Measurements from ENCODE around the gene THSD4. TPM values are rescaled to one million over a fixed set of nuclear protein-coding genes. Genes with fewer than 3 reads are reported as not detected.
A peak's percentile ranks its signal among the peaks of the same experiment; 100 is the strongest.

THSD4 gene
- total RNA-seq, 2 donors from 2014 or later: 71.2 to 150 TPM

- no peak for ATAC-seq (ENCODE audit: insufficient number of reproducible peaks, low FRiP score, low read depth)
- Histone ChIP-seq H3K4me3 (no peak overlapping the region), H3K4me1 (ENCODE audit: control insufficient read depth in 1 of 2, low read depth in 2 of 2) (peaks cover 6 to 37% of the 10 kb centered on the region in 2 donors), H3K27me3 (replicated peaks; ENCODE audit: insufficient read depth) (no peaks in the 10 kb centered on the region), H3K9me3 (no peaks in the 10 kb centered on the region), H3K36me3 (no peaks in the 10 kb centered on the region), H3K27ac (no peak overlapping the region)
- TF ChIP-seq CTCF (IDR thresholded peaks at IDR 0.05): no peak
- no peak for DNase-seq (ENCODE audit: low spot score)
Measured at GRCh38 chr15:71776304-71776703, 661.0 kb downstream of the THSD4 start.

- H3K27ac ChIP-seq: peak overlapping the region; percentile 74 to 91
- peaks cover 6 to 48% of the 10 kb centered on the region in 2 donors for H3K4me1 ChIP-seq (ENCODE audit: control insufficient read depth in 1 of 2, low read depth in 2 of 2)
- DNase-seq (ENCODE audit: low spot score) (no peak), ATAC-seq (ENCODE audit: insufficient number of reproducible peaks, low FRiP score, low read depth) (no peak)
- no peaks in the 10 kb centered on the region for H3K36me3 ChIP-seq
- H3K9me3 ChIP-seq: no peaks in the 10 kb centered on the region
- TF ChIP-seq CTCF (IDR thresholded peaks at IDR 0.05): no peak
- no peaks in the 10 kb centered on the region for H3K27me3 ChIP-seq (replicated peaks; ENCODE audit: insufficient read depth)
- H3K4me3 ChIP-seq: no peak overlapping the region
Measured at GRCh38 chr15:71777216-71777943, 662.1 kb downstream of the THSD4 start.

GRCh38 chr15:71779073-71779797, 664.0 kb downstream of the THSD4 start:
- ATAC-seq (ENCODE audit: insufficient number of reproducible peaks, low FRiP score, low read depth) (no peak), DNase-seq (ENCODE audit: low spot score) (no peak)
- no peaks in the 10 kb centered on the region for H3K9me3 ChIP-seq
- peak overlapping the region; percentile 74 to 91 for H3K27ac ChIP-seq
- no peaks in the 10 kb centered on the region for H3K27me3 ChIP-seq (replicated peaks; ENCODE audit: insufficient read depth)
- H3K36me3 ChIP-seq: no peaks in the 10 kb centered on the region
- TF ChIP-seq CTCF (IDR thresholded peaks at IDR 0.05): no peak
- H3K4me1 ChIP-seq (ENCODE audit: control insufficient read depth in 1 of 2, low read depth in 2 of 2): peaks cover 9 to 63% of the 10 kb centered on the region in 2 donors
- H3K4me3 ChIP-seq: no peak overlapping the region

GRCh38 chr15:71780115-71780976, 665.1 kb downstream of the THSD4 start:
- ATAC-seq (ENCODE audit: insufficient number of reproducible peaks, low FRiP score, low read depth) (peak; percentile 56), DNase-seq (ENCODE audit: low spot score) (no peak)

More at GRCh38 chr15:71780115-71780976, 665.1 kb downstream of the THSD4 start:
- no peaks in the 10 kb centered on the region for H3K9me3 ChIP-seq
- no peaks in the 10 kb centered on the region for H3K27me3 ChIP-seq (replicated peaks; ENCODE audit: insufficient read depth)
- H3K36me3 ChIP-seq: no peaks in the 10 kb centered on the region
- peak overlapping the region; percentile 34 for H3K4me3 ChIP-seq
- TF ChIP-seq CTCF (IDR thresholded peaks at IDR 0.05): peak; percentile 73
- H3K27ac ChIP-seq: peak overlapping the region; percentile 74 to 91
- H3K4me1 ChIP-seq (ENCODE audit: control insufficient read depth in 1 of 2, low read depth in 2 of 2): peaks cover 9 to 63% of the 10 kb centered on the region in 2 donors

Data from thoracic aorta (tissue), 2 donors.